Measurements from ENCODE around the gene PSTPIP1.

Gene PSTPIP1

GRCh38 chr15:76996526-76997401, 1.8 kb downstream of the PSTPIP1 start:
- in situ Hi-C loops (cut with HindIII; ENCODE audit: low sequenced_read_pairs) = no loop called here

GRCh38 chr15:76998663-76999285, 3.8 kb downstream of the PSTPIP1 start:
- in situ Hi-C loops (cut with HindIII; ENCODE audit: low sequenced_read_pairs) = no loop called here

GRCh38 chr15:76999996-77000395, 5.1 kb downstream of the PSTPIP1 start:
- in situ Hi-C loops (cut with HindIII; ENCODE audit: low sequenced_read_pairs) = no loop called here

DNA sequence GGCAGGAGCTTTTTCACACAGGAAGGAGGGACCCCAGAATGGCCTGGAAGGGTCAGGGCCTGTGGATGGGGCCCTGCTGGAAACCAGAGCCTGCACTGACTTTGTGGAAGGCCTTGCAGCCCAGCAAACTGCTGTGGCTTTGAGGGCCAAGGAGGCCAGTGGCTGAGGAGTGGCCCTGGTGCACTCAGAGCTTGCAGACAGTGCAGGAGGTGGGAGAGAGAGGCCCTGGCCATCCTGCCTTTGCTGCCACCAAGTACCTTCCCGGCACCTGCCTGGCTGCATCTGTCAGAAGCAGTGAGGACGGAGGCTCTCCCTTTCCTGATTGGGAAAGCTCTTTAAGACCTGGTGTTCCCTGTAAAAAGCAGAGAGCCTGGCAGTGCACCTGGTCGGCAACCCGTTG, 6.4 kb downstream of the PSTPIP1 start:
- in situ Hi-C loops (cut with HindIII; ENCODE audit: low sequenced_read_pairs) = no loop called here

DNA sequence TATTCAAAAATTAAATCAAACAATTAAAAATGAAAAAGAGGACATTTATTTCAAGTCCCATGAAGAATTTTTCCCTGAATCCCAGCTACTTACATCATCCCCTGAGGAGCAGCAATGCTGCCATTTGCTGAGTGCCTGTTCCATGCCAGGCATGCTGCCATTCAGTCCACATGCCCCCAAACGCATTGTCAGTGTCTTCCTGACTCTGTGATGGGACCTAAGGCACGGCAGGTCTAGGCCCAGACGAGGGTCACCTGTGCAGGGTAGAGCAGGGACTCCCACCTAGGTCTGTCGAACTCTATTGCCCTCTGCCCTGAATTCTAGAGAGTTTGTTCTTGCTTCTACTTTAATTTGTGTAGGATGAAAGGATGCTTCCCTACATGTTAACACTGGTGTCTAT, 7.0 kb downstream of the PSTPIP1 start:
- in situ Hi-C loops (cut with HindIII; ENCODE audit: low sequenced_read_pairs) = no loop called here

GRCh38 chr15:77002436-77002835, 7.5 kb downstream of the PSTPIP1 start:
- in situ Hi-C loops (cut with HindIII; ENCODE audit: low sequenced_read_pairs) = no loop called here

- in situ Hi-C loops (cut with HindIII; ENCODE audit: low sequenced_read_pairs) = no loop called here
Measured at GRCh38 chr15:77002954-77003912, 8.3 kb downstream of the PSTPIP1 start.

DNA sequence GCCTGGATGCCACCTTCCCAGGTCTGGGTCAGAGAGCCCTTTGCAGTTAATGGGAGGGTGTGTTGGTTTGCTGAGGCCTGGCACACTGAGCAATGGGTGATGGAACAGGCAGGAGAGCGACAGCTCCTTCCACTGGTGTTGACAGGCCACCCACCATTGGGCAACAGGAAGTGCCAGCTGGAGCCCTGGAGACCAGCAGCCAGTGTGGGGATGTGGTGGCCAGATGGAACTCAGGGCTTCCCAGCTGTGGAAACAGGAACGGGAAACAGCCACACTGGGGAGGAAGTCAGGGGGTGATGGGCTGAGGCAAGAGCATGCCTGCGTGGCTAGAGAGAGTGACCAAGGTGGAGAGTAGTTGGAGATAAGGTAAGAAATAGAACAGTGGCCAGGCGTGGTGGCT, 9.3 kb downstream of the PSTPIP1 start:
- in situ Hi-C loops (cut with HindIII; ENCODE audit: low sequenced_read_pairs) = no loop called here

- in situ Hi-C loops (cut with HindIII; ENCODE audit: low sequenced_read_pairs) = no loop called here
Measured at GRCh38 chr15:77009176-77009575, 14.2 kb downstream of the PSTPIP1 start.

DNA sequence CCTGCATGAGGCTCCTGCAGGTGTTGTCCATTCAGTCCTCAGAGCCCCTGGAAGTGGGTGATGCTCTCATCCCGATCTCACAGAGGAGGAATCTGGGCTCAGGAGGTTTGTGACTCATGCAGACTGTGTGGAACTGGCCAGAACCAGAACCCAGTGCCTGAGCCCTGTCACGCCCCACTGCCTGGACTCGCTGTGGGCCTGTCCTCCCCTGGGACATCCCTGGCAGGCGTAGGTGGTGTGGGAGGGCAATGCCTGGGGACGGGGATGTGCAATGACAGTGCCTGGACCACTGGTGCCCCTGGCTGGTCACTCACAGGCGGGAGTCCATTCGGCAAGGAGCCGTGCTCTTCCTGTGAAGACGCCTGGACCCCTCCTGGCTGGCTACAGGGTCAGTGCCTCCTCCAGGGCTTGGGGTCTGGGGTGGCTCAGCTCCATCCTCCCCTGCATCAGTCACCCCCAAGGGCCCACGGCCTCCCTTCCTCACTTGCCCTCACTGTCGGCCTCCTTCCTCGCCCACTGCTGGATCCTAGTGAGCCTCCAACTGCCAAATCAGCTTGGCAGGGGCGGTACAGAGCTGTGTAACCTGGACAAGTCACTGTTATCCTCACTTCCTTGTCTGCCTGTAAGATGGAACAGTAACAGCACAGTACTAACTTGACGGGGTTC, 14.9 kb downstream of the PSTPIP1 start:
- in situ Hi-C loops (cut with HindIII; ENCODE audit: low sequenced_read_pairs) = no loop called here

DNA sequence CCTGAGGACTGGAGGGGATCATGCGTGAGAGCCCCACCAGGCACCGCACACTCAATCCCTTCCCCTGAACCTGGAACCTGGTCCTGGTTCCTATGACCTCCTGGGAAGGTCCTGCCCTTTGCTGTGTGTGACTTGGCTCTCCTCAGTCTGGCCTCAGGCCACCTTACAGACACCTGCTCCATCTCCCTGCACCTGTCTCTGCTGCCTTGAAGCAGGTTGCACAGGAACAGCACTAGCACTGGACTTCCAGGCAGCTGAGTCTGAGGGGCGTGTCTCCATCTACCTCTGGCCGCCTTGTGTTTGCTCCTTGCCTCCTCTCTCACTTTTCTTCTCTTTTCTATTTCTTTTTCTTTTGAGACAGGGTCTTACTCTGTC, 15.4 kb downstream of the PSTPIP1 start:
- in situ Hi-C loops (cut with HindIII; ENCODE audit: low sequenced_read_pairs) = no loop called here

GRCh38 chr15:77010857-77011256, 15.9 kb downstream of the PSTPIP1 start:
- in situ Hi-C loops (cut with HindIII; ENCODE audit: low sequenced_read_pairs) = no loop called here

DNA sequence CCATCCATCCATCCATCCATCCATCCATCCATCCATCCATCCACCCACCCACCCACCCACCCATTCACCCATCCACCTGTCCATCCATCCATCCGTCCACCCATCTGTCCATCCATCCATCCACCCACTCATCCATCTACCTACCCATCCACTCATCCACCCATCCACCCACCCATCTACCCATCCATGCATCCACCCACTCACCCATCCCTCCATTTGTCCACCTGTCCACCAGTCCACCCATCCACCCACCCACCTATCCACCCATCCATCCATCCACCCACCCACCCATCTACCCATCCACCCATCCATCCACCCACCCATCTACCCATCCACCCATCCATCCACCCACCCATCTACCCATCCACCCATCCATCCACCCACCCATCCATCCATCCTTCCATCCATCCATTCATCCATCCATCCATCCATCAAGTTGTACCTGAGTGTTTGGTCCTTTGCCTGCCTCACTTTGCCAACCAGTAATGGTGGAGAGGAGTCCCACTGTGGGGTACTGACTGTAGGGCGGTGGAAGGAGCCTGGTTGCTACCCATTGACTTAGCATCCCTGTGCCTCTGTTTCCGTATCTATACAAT, 17.3 kb downstream of the PSTPIP1 start:
- in situ Hi-C loops (cut with HindIII; ENCODE audit: low sequenced_read_pairs) = no loop called here

DNA sequence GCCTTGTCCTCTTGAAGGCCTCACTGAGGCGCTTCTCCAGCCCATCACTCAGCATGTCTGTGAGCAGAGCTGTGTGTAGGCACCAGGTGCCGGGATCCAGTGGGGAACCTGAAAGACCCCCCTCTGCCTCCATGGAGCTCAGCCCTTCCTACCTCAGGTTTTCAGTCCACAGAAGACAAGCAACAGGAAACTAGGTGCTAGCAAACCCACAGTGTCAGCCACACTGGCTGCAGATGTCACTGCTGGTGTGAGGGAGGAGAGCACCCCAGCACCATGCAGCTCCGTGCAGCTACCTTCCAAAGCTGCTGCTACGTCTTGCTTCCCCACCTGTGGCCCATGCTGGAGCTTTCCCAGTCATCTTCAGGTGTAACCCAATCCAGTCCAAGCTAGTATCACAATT, 17.9 kb downstream of the PSTPIP1 start:
- in situ Hi-C loops (cut with HindIII; ENCODE audit: low sequenced_read_pairs) = no loop called here

DNA sequence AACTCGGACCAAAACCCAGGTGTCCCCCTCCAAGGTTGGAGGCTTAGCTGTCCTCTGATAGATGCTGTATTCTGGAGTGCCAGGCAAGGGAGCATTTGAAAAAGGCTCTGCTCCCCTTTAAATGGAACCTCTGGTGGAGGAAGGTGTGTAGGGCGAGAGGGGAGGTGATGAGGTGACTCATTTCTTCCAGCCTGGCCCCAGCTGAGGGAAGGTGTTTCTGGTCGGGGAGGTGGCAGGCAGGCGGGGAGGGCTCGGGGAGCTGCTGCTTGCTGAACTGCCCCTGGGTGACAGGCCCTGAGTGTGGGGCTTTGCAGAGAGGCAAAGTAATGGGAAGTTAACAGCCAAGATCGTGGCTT, 18.8 kb downstream of the PSTPIP1 start:
- in situ Hi-C loops (cut with HindIII; ENCODE audit: low sequenced_read_pairs) = no loop called here

DNA sequence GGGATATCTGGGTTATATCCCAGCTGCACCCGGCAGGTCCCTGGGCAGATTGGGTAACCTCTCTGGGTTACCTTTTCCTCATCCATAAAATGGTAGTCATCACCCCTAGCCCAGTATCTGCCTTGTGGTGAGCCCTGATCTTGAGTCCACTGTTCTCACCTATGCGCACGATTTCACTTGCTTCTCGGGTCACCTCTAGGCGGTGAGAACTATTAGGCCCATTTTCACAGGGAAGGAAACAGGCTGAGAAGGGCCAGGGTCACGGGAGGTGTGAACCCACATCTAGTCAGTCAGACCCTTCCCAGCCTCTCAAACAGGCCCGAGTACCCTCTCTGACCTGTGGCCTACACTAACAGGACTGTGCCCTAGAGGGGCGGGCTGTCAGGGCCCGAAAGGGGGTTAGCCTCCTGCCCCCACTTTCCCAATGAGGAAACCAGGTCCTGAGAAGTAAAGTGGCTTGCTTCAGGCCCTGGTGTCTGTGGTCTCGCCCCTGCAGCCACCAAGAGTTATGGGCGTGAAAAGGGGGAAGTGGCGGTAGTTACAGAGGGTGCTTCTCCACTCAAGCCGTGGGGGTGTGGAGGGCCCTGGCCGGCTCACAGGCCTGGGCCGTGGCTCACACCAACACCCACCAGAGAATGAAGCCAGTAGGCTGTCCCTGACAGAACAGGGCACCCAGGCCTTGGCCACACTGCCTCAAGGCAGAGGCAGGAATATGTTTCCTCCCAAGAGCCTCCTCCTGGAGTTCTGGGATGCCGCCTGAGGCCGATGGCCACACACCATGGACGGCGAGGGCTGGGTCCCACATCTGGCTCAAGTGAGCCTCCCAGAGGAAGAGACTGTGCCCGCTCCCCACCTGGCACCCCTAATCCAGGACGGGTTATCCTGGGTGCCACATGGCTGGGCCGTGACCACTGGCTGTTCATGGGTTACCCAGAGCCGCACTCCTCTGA, 19.5 kb downstream of the PSTPIP1 start:
- in situ Hi-C loops (cut with HindIII; ENCODE audit: low sequenced_read_pairs) = no loop called here

DNA sequence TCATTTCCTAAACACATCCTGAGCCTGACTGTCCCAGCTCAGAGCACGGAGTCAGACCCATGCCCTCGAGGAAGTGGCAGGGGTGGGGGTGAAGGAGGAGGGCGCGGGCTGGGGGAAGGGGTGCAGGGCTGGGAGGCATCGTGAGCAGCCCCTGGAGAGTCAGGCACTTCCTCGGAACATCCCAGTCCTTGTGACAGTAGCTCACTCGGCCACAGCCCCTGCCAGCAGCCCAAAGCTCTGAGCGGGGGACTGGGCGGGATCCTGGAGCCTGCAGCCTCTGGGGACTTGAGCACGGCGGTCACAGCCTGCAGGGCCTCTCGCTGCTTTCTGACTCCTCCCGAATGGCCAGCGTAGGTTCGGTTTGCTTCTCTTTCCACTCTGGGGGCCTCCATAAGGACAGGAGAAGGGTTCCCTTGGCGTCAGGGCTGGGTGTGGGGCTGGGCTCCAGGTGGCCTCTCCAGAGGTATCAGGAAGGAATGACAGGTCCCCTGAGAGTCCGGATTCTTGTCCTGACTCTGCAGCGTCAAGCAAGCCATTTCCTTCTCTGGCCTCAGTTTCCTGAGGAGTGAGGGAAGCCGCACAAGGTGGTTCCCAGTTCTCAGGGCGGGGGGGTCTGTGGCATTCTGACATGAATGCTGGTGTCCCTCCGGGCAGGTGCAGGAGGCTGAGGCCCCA, 20.9 kb downstream of the PSTPIP1 start:
- in situ Hi-C loops (cut with HindIII; ENCODE audit: low sequenced_read_pairs) = no loop called here

DNA sequence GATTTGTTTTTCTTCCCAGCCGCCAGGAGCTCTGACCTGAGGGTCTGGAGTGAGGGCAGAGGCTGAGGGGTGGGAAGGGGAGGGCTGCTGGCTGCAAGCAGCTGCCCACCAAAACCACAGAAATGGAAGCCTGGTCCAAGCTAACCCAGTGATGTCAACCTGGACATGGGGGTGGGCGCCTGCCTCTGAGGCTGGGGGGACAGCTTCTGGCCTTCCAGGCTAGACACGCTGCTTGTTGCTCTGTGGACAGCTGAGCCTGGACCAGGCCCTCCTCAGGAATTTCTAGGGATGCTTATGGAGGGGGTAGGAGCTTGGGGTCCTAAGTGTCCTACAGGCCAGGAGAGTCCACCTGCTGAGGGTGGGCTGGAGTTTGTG, 21.4 kb downstream of the PSTPIP1 start:
- in situ Hi-C loops (cut with HindIII; ENCODE audit: low sequenced_read_pairs) = no loop called here

DNA sequence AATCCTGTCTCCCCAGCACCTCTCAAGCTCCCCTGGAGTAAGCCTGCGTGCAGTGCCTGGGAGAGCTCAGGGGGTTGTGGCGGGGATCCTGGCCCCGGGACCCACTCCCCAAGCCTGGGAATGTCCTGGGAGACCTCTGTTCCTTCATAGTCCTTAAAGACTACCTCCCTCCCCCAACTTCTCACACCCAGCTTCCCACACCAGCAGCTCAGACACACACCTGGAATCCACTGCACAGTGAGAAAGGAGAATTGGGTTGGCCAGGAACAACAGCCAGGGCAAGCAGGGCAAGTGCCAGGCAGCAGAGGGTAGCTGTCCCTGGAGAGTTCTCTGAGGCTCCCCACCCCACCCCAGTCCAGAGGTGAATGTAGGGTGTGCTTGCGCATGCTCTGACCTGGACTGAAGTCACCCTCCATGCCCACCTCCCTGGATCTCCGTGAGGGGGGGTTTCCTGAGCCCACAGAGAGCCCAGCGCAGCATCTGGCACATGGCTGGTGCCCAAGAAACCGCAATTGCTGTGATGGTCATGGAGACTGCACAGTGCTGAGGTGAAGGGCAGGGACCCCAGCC, 22.2 kb downstream of the PSTPIP1 start:
- in situ Hi-C loops (cut with HindIII; ENCODE audit: low sequenced_read_pairs) = no loop called here

Measured in endothelial cell of hepatic sinusoid (primary cell).